Neural cell (in vitro differentiated cells): ENCODE measurements around the gene PTCSC3. TPM values are rescaled to one million over a fixed set of nuclear protein-coding genes. Genes with fewer than 3 reads are reported as not detected.
A peak's percentile ranks its signal among the peaks of the same experiment; 100 is the strongest.

Source experiments
- H2AFZ ChIP-seq: fragments of 200-600, 300-800 bp; sonication (generic), shearing (Covaris generic); 2 replicates; pipeline ENCODE4 v1.6.0; 2014; ENCODE audit warnings: low read depth, mild to moderate bottlenecking, antibody characterized with exemption, low read length, moderate library complexity
- H3F3A ChIP-seq: fragments of 200-600 bp; shearing (Covaris generic); 2 replicates; pipeline ENCODE4 v1.6.1; 2016; ENCODE audit warnings: mild to moderate bottlenecking, moderate library complexity, mixed read lengths, antibody characterized with exemption, low read length; ENCODE audit not compliant: insufficient read depth, poor library complexity, severe bottlenecking
- H3K27ac ChIP-seq: fragments of 200-600, 300-800 bp; sonication (generic), shearing (Covaris generic); 2 replicates; pipeline ENCODE4 v1.5.1; 2014; ENCODE audit warnings: mild to moderate bottlenecking, low read length, moderate library complexity
- H3K27me3 ChIP-seq: fragments of 300-800, 200-600 bp; sonication (generic), shearing (Covaris generic); 2 replicates; pipeline ENCODE4 v1.6.0; 2014; ENCODE audit warnings: mild to moderate bottlenecking, low read depth, low read length, moderate library complexity; ENCODE audit not compliant: insufficient read depth
- H3K36me3 ChIP-seq: fragments of 300-800, 200-600 bp; sonication (generic), shearing (Covaris generic); 2 replicates; pipeline ENCODE4 v1.5.1; 2014; ENCODE audit warnings: mild to moderate bottlenecking, antibody characterized with exemption, low read length, moderate library complexity; ENCODE audit not compliant: insufficient read depth
- H3K4me2 ChIP-seq: fragments of 300-800, 200-600 bp; sonication (generic), shearing (Covaris generic); 2 replicates; pipeline ENCODE4 v1.6.0; 2014; ENCODE audit warnings: mild to moderate bottlenecking, low read length
- H3K4me3 ChIP-seq: fragments of 300-800, 200-600 bp; sonication (generic), shearing (Covaris generic); 2 replicates; pipeline ENCODE4 v1.5.1; 2014; ENCODE audit warnings: mild to moderate bottlenecking, low read length, moderate library complexity
- H3K79me2 ChIP-seq: fragments of 200-600 bp; shearing (Covaris generic); replicated peaks from 2 replicates; pipeline ENCODE4 v1.6.0; 2014; ENCODE audit warnings: mild to moderate bottlenecking, low read length, moderate library complexity; ENCODE audit not compliant: insufficient read depth
- H3K9ac ChIP-seq: fragments of 300-800, 200-600 bp; sonication (generic), shearing (Covaris generic); 2 replicates; pipeline ENCODE4 v1.6.1; 2016; ENCODE audit warnings: mild to moderate bottlenecking, low read length, mixed read lengths
- H3K9me2 ChIP-seq: fragments of 200-600 bp; shearing (Covaris generic); 2 replicates; pipeline ENCODE4 v1.6.1; 2016; ENCODE audit warnings: mild to moderate bottlenecking, low read length, mixed read lengths; ENCODE audit not compliant: insufficient read depth
- H3K9me3 ChIP-seq: fragments of 200-600, 300-800 bp; sonication (generic), shearing (Covaris generic); 2 replicates; pipeline ENCODE4 v1.6.1; 2016; ENCODE audit warnings: mild to moderate bottlenecking, mixed run types, low read length, moderate library complexity, mixed read lengths
- H4K20me1 ChIP-seq: fragments of 200-600 bp; shearing (Covaris generic); 2 replicates; pipeline ENCODE4 v1.6.1; 2016; ENCODE audit warnings: mild to moderate bottlenecking, mixed run types; ENCODE audit not compliant: insufficient read depth
- EP300 ChIP-seq: fragments of 450-650 bp; conservative IDR thresholded peaks from 2 replicates; pipeline ENCODE4 v1.6.1; 2014; ENCODE audit warnings: antibody characterized with exemption, mild to moderate bottlenecking, moderate library complexity; ENCODE audit not compliant: poor library complexity, severe bottlenecking
- EZH2 ChIP-seq: fragments of 200-600, 300-800 bp; shearing (Covaris generic), sonication (generic); IDR thresholded peaks from 2 replicates; pipeline ENCODE4 v1.6.1; 2014; ENCODE audit warnings: antibody characterized with exemption, low read length, borderline replicate concordance, mild to moderate bottlenecking; ENCODE audit not compliant: insufficient read depth, poor library complexity, severe bottlenecking
- MXI1 ChIP-seq: fragments of 450-650 bp; conservative IDR thresholded peaks from 2 replicates; pipeline ENCODE4 v1.6.1; 2014; ENCODE audit warnings: antibody characterized with exemption, mild to moderate bottlenecking; ENCODE audit not compliant: poor library complexity, severe bottlenecking
- POLR2AphosphoS5 ChIP-seq: IDR thresholded peaks from 2 replicates; pipeline ENCODE4 v1.6.1; 2012
- RAD21 ChIP-seq: fragments of 450-650 bp; conservative IDR thresholded peaks from 2 replicates; pipeline ENCODE4 v1.6.1; 2014; ENCODE audit warnings: antibody characterized with exemption, mild to moderate bottlenecking, moderate library complexity
- REST ChIP-seq: IDR thresholded peaks from 2 replicates; pipeline ENCODE4 v1.6.1; 2012; ENCODE audit warnings: borderline replicate concordance
- SMC3 ChIP-seq: fragments of 450-650 bp; conservative IDR thresholded peaks from 2 replicates; pipeline ENCODE4 v1.6.1; 2014; ENCODE audit warnings: antibody characterized with exemption, mild to moderate bottlenecking, moderate library complexity; ENCODE audit not compliant: poor library complexity
- TAF1 ChIP-seq: IDR thresholded peaks from 2 replicates; pipeline ENCODE4 v1.6.1; 2012; ENCODE audit warnings: low read depth
- polyA plus RNA-seq: library from polyadenylated mRNA; depleted of rRNA; stranded (reverse); fragments of >200 nt; gene quantifications from 2 replicates; pipeline ENCODE4 v1.2.3, GENCODE V29; 2014
- TF ChIP-seq, protein P1 (sequence below): fragments of 450-650 bp; IDR thresholded peaks from 2 replicates; pipeline ENCODE4 v1.5.1; 2014; ENCODE audit warnings: antibody characterized with exemption, mild to moderate bottlenecking, moderate library complexity; ENCODE audit not compliant: poor library complexity, severe bottlenecking

PTCSC3 gene
- polyA plus RNA-seq, 1 donor from 2014 or later = not detected

DNA sequence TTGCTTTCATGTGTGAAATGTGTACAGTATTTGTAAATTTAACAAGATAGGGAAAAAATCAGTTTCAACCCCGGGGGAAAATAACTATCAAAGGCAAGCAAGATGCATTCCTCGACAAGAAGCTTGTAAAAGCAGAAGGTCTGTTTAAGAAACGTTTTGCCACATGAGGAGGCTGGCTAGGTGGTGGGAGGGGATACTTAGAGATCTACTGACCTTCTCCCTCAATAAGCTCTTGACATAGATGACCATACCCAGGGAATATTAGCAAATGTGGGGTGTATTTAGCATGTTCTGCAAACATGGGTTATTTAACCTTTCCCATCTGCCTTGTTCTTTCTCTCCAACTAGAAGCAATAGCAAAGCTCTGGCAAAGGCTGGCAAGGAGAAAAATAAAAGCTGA, 4.9 kb downstream of the PTCSC3 start:
- Histone ChIP-seq H3K27ac (no peak overlapping the region), H3K4me2 (no peak overlapping the region), H3K9ac (no peak overlapping the region), H4K20me1 (no peaks in the 10 kb centered on the region), H3K4me3 (peak overlapping the region; percentile 7), H3K27me3 (no peaks in the 10 kb centered on the region), H2AFZ (no peak overlapping the region), H3K9me3 (no peaks in the 10 kb centered on the region), H3F3A (no peaks in the 10 kb centered on the region), H3K9me2 (no peaks in the 10 kb centered on the region), H3K79me2 (no peaks in the 10 kb centered on the region), H3K36me3 (no peaks in the 10 kb centered on the region)
- TF ChIP-seq RAD21 (no peak), EZH2 (no peak), TAF1 (no peak), SMC3 (no peak), REST (no peak), MXI1 (no peak), POLR2AphosphoS5 (no peak), EP300 (no peak)
- TF ChIP-seq, protein P1, sequence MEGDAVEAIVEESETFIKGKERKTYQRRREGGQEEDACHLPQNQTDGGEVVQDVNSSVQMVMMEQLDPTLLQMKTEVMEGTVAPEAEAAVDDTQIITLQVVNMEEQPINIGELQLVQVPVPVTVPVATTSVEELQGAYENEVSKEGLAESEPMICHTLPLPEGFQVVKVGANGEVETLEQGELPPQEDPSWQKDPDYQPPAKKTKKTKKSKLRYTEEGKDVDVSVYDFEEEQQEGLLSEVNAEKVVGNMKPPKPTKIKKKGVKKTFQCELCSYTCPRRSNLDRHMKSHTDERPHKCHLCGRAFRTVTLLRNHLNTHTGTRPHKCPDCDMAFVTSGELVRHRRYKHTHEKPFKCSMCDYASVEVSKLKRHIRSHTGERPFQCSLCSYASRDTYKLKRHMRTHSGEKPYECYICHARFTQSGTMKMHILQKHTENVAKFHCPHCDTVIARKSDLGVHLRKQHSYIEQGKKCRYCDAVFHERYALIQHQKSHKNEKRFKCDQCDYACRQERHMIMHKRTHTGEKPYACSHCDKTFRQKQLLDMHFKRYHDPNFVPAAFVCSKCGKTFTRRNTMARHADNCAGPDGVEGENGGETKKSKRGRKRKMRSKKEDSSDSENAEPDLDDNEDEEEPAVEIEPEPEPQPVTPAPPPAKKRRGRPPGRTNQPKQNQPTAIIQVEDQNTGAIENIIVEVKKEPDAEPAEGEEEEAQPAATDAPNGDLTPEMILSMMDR = no peak

DNA sequence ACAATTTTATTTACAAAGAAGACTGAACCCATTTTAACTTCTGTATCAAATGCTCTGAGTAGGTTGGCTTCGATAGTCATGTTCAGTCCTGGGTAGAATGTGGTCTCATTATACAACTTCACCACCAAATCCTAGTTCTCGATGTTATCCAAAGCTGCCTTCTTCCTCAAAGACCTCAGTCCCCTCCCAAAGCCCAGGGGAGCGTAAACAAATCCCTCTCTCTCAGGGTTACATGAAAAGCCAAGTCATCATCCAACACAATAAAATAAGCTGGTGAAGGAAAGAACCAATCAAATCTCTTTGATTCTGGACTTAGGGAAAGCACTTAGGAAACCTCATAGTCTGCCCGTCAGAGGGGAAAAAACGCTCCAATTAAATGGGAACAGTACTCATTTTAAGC, 9.1 kb downstream of the PTCSC3 start:
- Histone ChIP-seq H3K27ac (no peak overlapping the region), H3K4me2 (no peak overlapping the region), H3K79me2 (no peaks in the 10 kb centered on the region), H3K4me3 (no peak overlapping the region), H3K9ac (no peak overlapping the region), H2AFZ (no peak overlapping the region), H3K27me3 (no peaks in the 10 kb centered on the region), H3K36me3 (no peaks in the 10 kb centered on the region), H4K20me1 (no peaks in the 10 kb centered on the region), H3K9me3 (no peaks in the 10 kb centered on the region), H3K9me2 (no peaks in the 10 kb centered on the region), H3F3A (no peaks in the 10 kb centered on the region)
- TF ChIP-seq RAD21 = no peak
- TF ChIP-seq TAF1 = no peak
- TF ChIP-seq EZH2 = no peak
- no peak for TF ChIP-seq SMC3
- no peak for TF ChIP-seq MXI1
- TF ChIP-seq, protein P1 = no peak
- no peak for TF ChIP-seq REST
